ENCODE results near the gene CYB5D1.

DNA sequence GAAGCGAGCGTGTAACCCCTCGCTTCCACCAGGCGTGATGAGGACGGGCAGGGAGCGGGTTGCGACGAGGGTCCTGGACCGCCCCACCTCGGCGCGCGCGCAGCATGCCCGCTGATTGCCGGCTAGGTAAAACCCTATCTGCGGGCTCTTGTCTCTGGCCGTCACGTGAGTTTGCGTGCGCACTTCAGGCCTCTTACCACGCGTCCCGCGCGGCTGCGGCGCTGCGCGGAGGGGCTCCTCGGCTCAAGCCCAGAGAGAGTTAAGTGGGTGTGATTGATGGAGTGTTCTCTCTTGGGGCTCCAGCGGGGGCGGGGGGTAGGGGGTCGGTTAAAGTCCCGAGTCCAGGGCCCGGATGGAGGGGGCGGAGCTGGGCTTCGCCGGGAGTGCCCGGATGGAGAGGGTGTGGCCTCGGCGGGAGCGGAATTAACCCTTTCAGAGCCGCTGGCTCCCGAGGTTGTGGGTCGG is 15.9 kb upstream of the CYB5D1 start:
- TF ChIP-seq, protein P1, sequence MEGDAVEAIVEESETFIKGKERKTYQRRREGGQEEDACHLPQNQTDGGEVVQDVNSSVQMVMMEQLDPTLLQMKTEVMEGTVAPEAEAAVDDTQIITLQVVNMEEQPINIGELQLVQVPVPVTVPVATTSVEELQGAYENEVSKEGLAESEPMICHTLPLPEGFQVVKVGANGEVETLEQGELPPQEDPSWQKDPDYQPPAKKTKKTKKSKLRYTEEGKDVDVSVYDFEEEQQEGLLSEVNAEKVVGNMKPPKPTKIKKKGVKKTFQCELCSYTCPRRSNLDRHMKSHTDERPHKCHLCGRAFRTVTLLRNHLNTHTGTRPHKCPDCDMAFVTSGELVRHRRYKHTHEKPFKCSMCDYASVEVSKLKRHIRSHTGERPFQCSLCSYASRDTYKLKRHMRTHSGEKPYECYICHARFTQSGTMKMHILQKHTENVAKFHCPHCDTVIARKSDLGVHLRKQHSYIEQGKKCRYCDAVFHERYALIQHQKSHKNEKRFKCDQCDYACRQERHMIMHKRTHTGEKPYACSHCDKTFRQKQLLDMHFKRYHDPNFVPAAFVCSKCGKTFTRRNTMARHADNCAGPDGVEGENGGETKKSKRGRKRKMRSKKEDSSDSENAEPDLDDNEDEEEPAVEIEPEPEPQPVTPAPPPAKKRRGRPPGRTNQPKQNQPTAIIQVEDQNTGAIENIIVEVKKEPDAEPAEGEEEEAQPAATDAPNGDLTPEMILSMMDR (IDR thresholded peaks at IDR 0.05; ENCODE audit: borderline replicate concordance, extremely low read depth, low read length, poor library complexity, severe bottlenecking): no peak
- peak; percentile 57 for TF ChIP-seq EZH2 (IDR thresholded peaks at IDR 0.05; ENCODE audit: borderline replicate concordance, low read depth, low read length, severe bottlenecking)

Measured in DND-41 (cell line).